Measurements from ENCODE around the gene USH1C.

DNA sequence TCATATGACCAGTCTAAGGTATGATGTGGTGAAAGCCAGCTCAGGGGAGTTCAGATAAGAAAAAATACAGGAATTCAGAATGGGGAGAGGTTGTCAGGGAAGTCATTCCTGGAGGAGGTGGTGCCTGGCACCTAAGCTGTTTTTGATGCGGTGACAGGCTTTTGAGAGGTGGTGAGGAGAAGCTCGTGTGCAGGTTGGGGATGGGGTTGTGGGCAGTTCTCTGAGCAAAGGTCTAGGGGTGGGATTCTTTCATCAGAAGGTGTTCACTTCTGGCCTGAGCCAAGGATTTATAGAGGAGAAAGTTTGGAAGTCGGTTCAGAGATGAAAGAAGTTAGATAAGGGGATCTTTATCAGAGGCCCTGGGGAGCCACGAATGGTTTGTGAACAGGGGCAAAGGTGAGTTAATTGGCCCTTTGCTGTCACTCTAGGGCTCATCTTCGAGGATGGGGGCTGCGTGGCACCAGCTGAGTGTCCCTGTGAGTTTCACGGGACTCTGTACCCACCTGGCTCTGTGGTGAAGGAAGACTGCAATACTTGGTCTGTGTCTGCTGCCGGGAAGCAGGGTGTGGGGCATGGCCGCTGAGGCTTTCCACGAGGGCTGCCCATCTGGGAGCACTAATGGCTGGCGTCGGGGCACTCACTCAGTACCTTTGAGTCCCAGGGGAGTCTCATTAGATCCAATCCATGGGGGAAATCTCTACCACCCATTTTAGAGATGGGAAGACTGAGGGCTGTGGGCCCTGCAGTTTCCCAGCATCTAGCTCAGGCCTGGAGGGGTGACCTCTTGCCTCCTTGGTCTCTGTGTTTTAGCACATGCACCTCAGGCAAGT lies 16.3 kb upstream of the USH1C start:
- TF ChIP-seq ISL1 (CRISPR knock-in tag; IDR thresholded peaks at IDR 0.05) = no peak
- TF ChIP-seq CSDC2 (CRISPR knock-in tag; IDR thresholded peaks at IDR 0.05) = no peak
- TF ChIP-seq, protein P1, sequence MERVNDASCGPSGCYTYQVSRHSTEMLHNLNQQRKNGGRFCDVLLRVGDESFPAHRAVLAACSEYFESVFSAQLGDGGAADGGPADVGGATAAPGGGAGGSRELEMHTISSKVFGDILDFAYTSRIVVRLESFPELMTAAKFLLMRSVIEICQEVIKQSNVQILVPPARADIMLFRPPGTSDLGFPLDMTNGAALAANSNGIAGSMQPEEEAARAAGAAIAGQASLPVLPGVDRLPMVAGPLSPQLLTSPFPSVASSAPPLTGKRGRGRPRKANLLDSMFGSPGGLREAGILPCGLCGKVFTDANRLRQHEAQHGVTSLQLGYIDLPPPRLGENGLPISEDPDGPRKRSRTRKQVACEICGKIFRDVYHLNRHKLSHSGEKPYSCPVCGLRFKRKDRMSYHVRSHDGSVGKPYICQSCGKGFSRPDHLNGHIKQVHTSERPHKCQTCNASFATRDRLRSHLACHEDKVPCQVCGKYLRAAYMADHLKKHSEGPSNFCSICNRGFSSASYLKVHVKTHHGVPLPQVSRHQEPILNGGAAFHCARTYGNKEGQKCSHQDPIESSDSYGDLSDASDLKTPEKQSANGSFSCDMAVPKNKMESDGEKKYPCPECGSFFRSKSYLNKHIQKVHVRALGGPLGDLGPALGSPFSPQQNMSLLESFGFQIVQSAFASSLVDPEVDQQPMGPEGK (CRISPR knock-in tag; IDR thresholded peaks at IDR 0.05; ENCODE audit: borderline replicate concordance) = no peak
- TF ChIP-seq ZNF565 (CRISPR knock-in tag; conservative IDR thresholded peaks at IDR 0.05; ENCODE audit: low read depth) = no peak
- TF ChIP-seq, protein P2, sequence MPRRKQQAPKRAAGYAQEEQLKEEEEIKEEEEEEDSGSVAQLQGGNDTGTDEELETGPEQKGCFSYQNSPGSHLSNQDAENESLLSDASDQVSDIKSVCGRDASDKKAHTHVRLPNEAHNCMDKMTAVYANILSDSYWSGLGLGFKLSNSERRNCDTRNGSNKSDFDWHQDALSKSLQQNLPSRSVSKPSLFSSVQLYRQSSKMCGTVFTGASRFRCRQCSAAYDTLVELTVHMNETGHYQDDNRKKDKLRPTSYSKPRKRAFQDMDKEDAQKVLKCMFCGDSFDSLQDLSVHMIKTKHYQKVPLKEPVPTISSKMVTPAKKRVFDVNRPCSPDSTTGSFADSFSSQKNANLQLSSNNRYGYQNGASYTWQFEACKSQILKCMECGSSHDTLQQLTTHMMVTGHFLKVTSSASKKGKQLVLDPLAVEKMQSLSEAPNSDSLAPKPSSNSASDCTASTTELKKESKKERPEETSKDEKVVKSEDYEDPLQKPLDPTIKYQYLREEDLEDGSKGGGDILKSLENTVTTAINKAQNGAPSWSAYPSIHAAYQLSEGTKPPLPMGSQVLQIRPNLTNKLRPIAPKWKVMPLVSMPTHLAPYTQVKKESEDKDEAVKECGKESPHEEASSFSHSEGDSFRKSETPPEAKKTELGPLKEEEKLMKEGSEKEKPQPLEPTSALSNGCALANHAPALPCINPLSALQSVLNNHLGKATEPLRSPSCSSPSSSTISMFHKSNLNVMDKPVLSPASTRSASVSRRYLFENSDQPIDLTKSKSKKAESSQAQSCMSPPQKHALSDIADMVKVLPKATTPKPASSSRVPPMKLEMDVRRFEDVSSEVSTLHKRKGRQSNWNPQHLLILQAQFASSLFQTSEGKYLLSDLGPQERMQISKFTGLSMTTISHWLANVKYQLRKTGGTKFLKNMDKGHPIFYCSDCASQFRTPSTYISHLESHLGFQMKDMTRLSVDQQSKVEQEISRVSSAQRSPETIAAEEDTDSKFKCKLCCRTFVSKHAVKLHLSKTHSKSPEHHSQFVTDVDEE (CRISPR knock-in tag; IDR thresholded peaks at IDR 0.05) = no peak
- TF ChIP-seq, protein P3, sequence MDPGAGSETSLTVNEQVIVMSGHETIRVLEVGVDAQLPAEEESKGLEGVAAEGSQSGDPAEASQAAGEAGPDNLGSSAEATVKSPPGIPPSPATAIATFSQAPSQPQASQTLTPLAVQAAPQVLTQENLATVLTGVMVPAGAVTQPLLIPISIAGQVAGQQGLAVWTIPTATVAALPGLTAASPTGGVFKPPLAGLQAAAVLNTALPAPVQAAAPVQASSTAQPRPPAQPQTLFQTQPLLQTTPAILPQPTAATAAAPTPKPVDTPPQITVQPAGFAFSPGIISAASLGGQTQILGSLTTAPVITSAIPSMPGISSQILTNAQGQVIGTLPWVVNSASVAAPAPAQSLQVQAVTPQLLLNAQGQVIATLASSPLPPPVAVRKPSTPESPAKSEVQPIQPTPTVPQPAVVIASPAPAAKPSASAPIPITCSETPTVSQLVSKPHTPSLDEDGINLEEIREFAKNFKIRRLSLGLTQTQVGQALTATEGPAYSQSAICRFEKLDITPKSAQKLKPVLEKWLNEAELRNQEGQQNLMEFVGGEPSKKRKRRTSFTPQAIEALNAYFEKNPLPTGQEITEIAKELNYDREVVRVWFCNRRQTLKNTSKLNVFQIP (CRISPR knock-in tag; IDR thresholded peaks at IDR 0.05; ENCODE audit: borderline replicate concordance, low read depth) = no peak
- no peak for TF ChIP-seq ZFP3 (CRISPR knock-in tag; IDR thresholded peaks at IDR 0.05)

Data from SK-N-SH treated with all-trans-retinoic acid at 6 μM for 48 hours (cell line).